CD4-positive, alpha-beta T cell (primary cell): Measurements from ENCODE around the gene GPC5. TPM values are rescaled to one million over a fixed set of nuclear protein-coding genes. Genes with fewer than 3 reads are reported as not detected.

ENCODE experiments used
- ATAC-seq: fragments of 200-7000 bp; cut with Tn5 transposase; one replicate; pipeline ENCODE4 v1.10.0; 2022; ENCODE audit warnings: mild to moderate bottlenecking; ENCODE audit not compliant: poor library complexity
- CTCF ChIA-PET: fragments of 350-600 bp; sonication (Branson Sonifier 250); formaldehyde crosslinking; loops from one replicate; lab custom pipeline; 2021; ENCODE audit warnings: antibody characterized with exemption, inconsistent platforms; lab: Charles Lee
- POLR2A ChIA-PET: fragments of 350-600 bp; sonication (Branson Sonifier 250); formaldehyde crosslinking; loops from one replicate; lab custom pipeline; 2021; ENCODE audit warnings: antibody characterized with exemption, inconsistent platforms; lab: Charles Lee
- DNase-seq, 14 experiments: peaks; one replicate each; pipeline ENCODE4 v3.0.0-alpha.2; 2013 to 2020; ENCODE audit warnings: mixed read lengths in 2 of 14
- H3K27ac ChIP-seq, 2 donors: one replicate each; pipeline versions ENCODE4 v1.5.1 to v1.7.0; 2013; ENCODE audit warnings: low read length in 2 of 2, low read depth in 1 of 2, mild to moderate bottlenecking in 1 of 2
- H3K27me3 ChIP-seq, 2 experiments: 1 replicate in 1 of 2; 2 replicates in 1 of 2; pipeline versions ENCODE4 v1.6.1 to v1.7.0; 2013; ENCODE audit warnings: low read length in 2 of 2, control low read depth in 1 of 2, mild to moderate bottlenecking in 1 of 2, moderate library complexity in 1 of 2; ENCODE audit not compliant: insufficient read depth in 2 of 2, control insufficient read depth in 1 of 2
- H3K36me3 ChIP-seq: one replicate; pipeline ENCODE4 v1.6.1; 2013; ENCODE audit warnings: low read length, control low read depth; ENCODE audit not compliant: insufficient read depth
- H3K4me1 ChIP-seq: one replicate; pipeline ENCODE4 v1.6.1; 2013; ENCODE audit warnings: low read length, control low read depth; ENCODE audit not compliant: insufficient read depth
- H3K4me3 ChIP-seq: one replicate; pipeline ENCODE4 v1.5.1; 2013; ENCODE audit warnings: mild to moderate bottlenecking, low read length, moderate library complexity
- H3K9me3 ChIP-seq, 2 experiments: 1 replicate in 1 of 2; 2 replicates in 1 of 2; pipeline versions ENCODE4 v1.6.1 to v1.7.0; 2013; ENCODE audit warnings: low read length in 2 of 2, mild to moderate bottlenecking in 2 of 2, control low read depth in 1 of 2, moderate library complexity in 1 of 2; ENCODE audit not compliant: control insufficient read depth in 1 of 2, insufficient read depth in 1 of 2
- H3K27ac Mint-ChIP-seq: one replicate; pipeline ENCODE4 v1.8.0; 2020; ENCODE audit warnings: mixed read lengths
- H3K27me3 Mint-ChIP-seq: one replicate; pipeline ENCODE4 v1.8.0; 2021; ENCODE audit warnings: mixed read lengths
- H3K36me3 Mint-ChIP-seq: one replicate; pipeline ENCODE4 v1.8.0; 2021; ENCODE audit warnings: low read depth, mixed read lengths
- H3K4me1 Mint-ChIP-seq: one replicate; pipeline ENCODE4 v1.8.0; 2021; ENCODE audit warnings: low read depth, mixed read lengths
- H3K4me3 Mint-ChIP-seq: one replicate; pipeline ENCODE4 v1.8.0; 2020; ENCODE audit warnings: mild to moderate bottlenecking, mixed read lengths
- H3K9me3 Mint-ChIP-seq: one replicate; pipeline ENCODE4 v1.8.0; 2020; ENCODE audit warnings: mixed read lengths
- CTCF ChIP-seq: fragments of 200-600 bp; IDR thresholded peaks from one replicate; pipeline ENCODE4 v1.8.0; 2022; ENCODE audit warnings: antibody characterized with exemption, mild to moderate bottlenecking
- intact Hi-C, 2 experiments: fragments of 100-400 bp; cut with DNase I in 1 of 2; cut with micrococcal nuclease in 1 of 2; formaldehyde crosslinking; loops; one replicate each; pipeline versions ENCODE4 v1.15.1 to v1.9.0; 2023 to 2025; cut with DNase I, micrococcal nuclease
- total RNA-seq, 174 experiments: library from RNA in 2 of 174; stranded (reverse) in 2 of 174; gene quantifications; one replicate each; pipeline ENCODE4 v1.2.3 and lab custom pipeline; 2021 to 2026

GPC5 gene
- total RNA-seq, 2 experiments from 2014 or later = not detected

DNA sequence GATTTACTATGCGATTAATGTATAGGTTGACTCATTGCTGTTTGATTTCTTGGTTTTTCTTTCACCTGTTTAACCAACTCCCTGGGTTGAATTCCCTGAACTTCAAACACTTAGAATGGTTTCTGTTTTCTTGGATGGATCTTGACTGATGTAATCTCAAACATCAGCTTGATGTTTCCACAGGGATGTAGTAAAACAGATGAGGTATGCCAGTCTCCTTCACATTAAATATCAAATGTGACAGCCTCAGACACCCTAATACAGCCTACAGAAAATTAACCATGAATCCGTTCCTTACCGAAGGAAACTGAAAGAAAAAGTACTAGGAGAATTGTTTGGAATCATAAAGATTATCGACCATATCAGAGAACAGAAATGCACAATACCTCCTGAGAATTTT lies 631.2 kb downstream of the GPC5 start:
- Mint-ChIP-seq H3K4me1 (no peaks in the 10 kb centered on the region), H3K27me3 (no peaks in the 10 kb centered on the region), H3K27ac (no peak overlapping the region), H3K36me3 (no peaks in the 10 kb centered on the region), H3K4me3 (no peak overlapping the region), H3K9me3 (peaks cover 12% of the 10 kb centered on the region)
- H3K27me3 ChIP-seq = no peaks in the 10 kb centered on the region
- H3K9me3 ChIP-seq = peaks cover 0 to 4% of the 10 kb centered on the region in 2 experiments
- no peaks in the 10 kb centered on the region for H3K4me1 ChIP-seq
- POLR2A ChIA-PET = no interaction called here
- CTCF ChIA-PET = no interaction called here
- intact Hi-C loops = loop anchor here in 1 of 2 experiments (5.0 kb wide), 1 partner anchor 763 kb away; no protein-coding TSS in a partner anchor
- H3K4me3 ChIP-seq = no peak overlapping the region
- H3K27ac ChIP-seq = no peak overlapping the region
- H3K36me3 ChIP-seq = no peaks in the 10 kb centered on the region
- DNase-seq (no peak), ATAC-seq (no peak)
- no peak for TF ChIP-seq CTCF

DNA sequence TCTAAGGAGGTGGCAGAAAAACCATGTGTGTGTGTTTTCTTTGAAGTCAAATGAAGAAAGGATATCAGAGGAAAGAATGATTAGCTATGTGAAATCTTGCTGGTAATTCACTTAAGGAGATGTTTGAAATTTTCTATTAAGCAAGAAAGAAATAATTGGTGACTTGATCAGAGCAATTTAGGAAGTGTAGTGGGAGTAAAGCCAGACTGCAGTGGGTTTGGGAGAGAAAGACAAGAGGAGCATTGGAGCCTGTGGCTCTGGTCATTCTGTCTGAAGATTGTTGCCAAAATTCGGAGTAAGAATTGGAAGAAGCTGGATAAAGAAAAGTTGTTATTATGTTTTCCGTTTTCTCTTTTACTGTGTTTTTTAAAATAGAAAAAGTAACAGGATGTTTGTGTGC lies 640.5 kb downstream of the GPC5 start:
- no peaks in the 10 kb centered on the region for H3K4me1 ChIP-seq
- H3K4me1 Mint-ChIP-seq = no peaks in the 10 kb centered on the region
- H3K27me3 ChIP-seq = no peaks in the 10 kb centered on the region
- ChIA-PET POLR2A (no interaction called here), CTCF (no interaction called here)
- DNase-seq = no peak
- intact Hi-C loops = no loop called here
- peaks cover 3% of the 10 kb centered on the region for H3K9me3 Mint-ChIP-seq
- H3K4me3 ChIP-seq = no peak overlapping the region
- TF ChIP-seq CTCF = no peak
- H3K9me3 ChIP-seq = peaks cover 0 to 3% of the 10 kb centered on the region in 2 experiments
- H3K36me3 Mint-ChIP-seq = no peaks in the 10 kb centered on the region
- no peak for ATAC-seq
- H3K27me3 Mint-ChIP-seq = no peaks in the 10 kb centered on the region
- no peak overlapping the region for H3K4me3 Mint-ChIP-seq
- H3K27ac ChIP-seq = no peak overlapping the region
- no peaks in the 10 kb centered on the region for H3K36me3 ChIP-seq
- no peak overlapping the region for H3K27ac Mint-ChIP-seq

- DNase-seq (no peak), ATAC-seq (no peak)
- Histone ChIP-seq H3K36me3 (no peaks in the 10 kb centered on the region), H3K27me3 (no peaks in the 10 kb centered on the region), H3K4me3 (no peak overlapping the region), H3K27ac (no peak overlapping the region), H3K4me1 (no peaks in the 10 kb centered on the region), H3K9me3 (peaks cover 0 to 6% of the 10 kb centered on the region in 2 experiments)
- H3K27ac Mint-ChIP-seq = no peak overlapping the region
- POLR2A ChIA-PET = no interaction called here
- intact Hi-C loops = no loop called here
- CTCF ChIA-PET = no interaction called here
- no peaks in the 10 kb centered on the region for H3K4me1 Mint-ChIP-seq
- no peak for TF ChIP-seq CTCF
- no peaks in the 10 kb centered on the region for H3K36me3 Mint-ChIP-seq
- H3K27me3 Mint-ChIP-seq = no peaks in the 10 kb centered on the region
- peaks cover 7% of the 10 kb centered on the region for H3K9me3 Mint-ChIP-seq
- H3K4me3 Mint-ChIP-seq = no peak overlapping the region
Measured at GRCh38 chr13:92042522-92042921, 644.1 kb downstream of the GPC5 start.
